Common myeloid progenitor, CD34-positive (primary cell): ENCODE results near the gene CCDC137.

ENCODE experiments used
- CTCF ChIA-PET: fragments of 350-600 bp; sonication (Branson Sonifier 250); formaldehyde crosslinking; loops from one replicate; lab custom pipeline; 2021; ENCODE audit warnings: antibody characterized with exemption; lab: Charles Lee
- POLR2A ChIA-PET: fragments of 350-600 bp; sonication (Branson Sonifier 250); formaldehyde crosslinking; loops from one replicate; lab custom pipeline; 2021; ENCODE audit warnings: antibody characterized with exemption; lab: Charles Lee
- DNase-seq, 3 donors: peaks; one replicate each; pipeline versions ENCODE4 v3.0.0 to v3.0.0-alpha.2; 2013
- H3K27ac ChIP-seq, 2 experiments: 1 replicate in 1 of 2; 2 replicates in 1 of 2; pipeline ENCODE4 v1.7.0; 2013; ENCODE audit warnings: inconsistent platforms in 2 of 2, low read length in 2 of 2, mild to moderate bottlenecking in 2 of 2, low read depth in 1 of 2, moderate library complexity in 1 of 2; ENCODE audit not compliant: severe bottlenecking in 2 of 2, insufficient read depth in 1 of 2, poor library complexity in 1 of 2
- H3K27me3 ChIP-seq, 5 experiments: replicated peaks in 2 of 5; 1 replicate in 3 of 5; 2 replicates in 2 of 5; pipeline versions ENCODE4 v1.6.1 to v1.7.0; 2013; ENCODE audit warnings: low read length in 4 of 5, mild to moderate bottlenecking in 2 of 5, moderate library complexity in 2 of 5, inconsistent platforms in 1 of 5; ENCODE audit not compliant: insufficient read depth in 5 of 5, control insufficient read depth in 4 of 5
- H3K36me3 ChIP-seq, 4 experiments: 1 replicate in 2 of 4; 2 replicates in 2 of 4; pipeline versions ENCODE4 v1.6.1 to v1.7.0; 2013; ENCODE audit warnings: low read length in 3 of 4, control low read depth in 1 of 4, mild to moderate bottlenecking in 1 of 4; ENCODE audit not compliant: control insufficient read depth in 4 of 4, insufficient read depth in 4 of 4
- H3K4me1 ChIP-seq, 4 experiments: 1 replicate in 3 of 4; 2 replicates in 1 of 4; pipeline versions ENCODE4 v1.6.1 to v1.7.1; 2013; ENCODE audit warnings: low read length in 3 of 4, mild to moderate bottlenecking in 3 of 4, control low read depth in 1 of 4, inconsistent platforms in 1 of 4, moderate library complexity in 1 of 4; ENCODE audit not compliant: control insufficient read depth in 4 of 4, insufficient read depth in 4 of 4; ENCODE audit errors: control extremely low read depth in 1 of 4
- H3K4me3 ChIP-seq, 7 experiments: 1 replicate in 4 of 7; 2 replicates in 3 of 7; pipeline versions ENCODE4 v1.5.1 to v1.7.0; 2013; ENCODE audit warnings: mild to moderate bottlenecking in 7 of 7, low read length in 6 of 7, moderate library complexity in 6 of 7, inconsistent platforms in 2 of 7, low read depth in 2 of 7, control low read depth in 1 of 7; ENCODE audit not compliant: insufficient read depth in 4 of 7, control insufficient read depth in 1 of 7; ENCODE audit errors: extremely low read depth in 1 of 7
- H3K9me3 ChIP-seq, 5 experiments: 1 replicate in 4 of 5; 2 replicates in 1 of 5; pipeline versions ENCODE4 v1.6.1 to v1.7.1; 2013; ENCODE audit warnings: low read length in 4 of 5, mild to moderate bottlenecking in 2 of 5, inconsistent platforms in 1 of 5, low read depth in 1 of 5, moderate library complexity in 1 of 5; ENCODE audit not compliant: control insufficient read depth in 4 of 5, insufficient read depth in 2 of 5; ENCODE audit errors: control extremely low read depth in 1 of 5
- WGBS: methylation state at CpG from one replicate; pipeline ENCODE4 v1.1.5; 2013; ENCODE audit not compliant: insufficient coverage; 5-methylcytosine and 5-hydroxymethylcytosine counted together

CCDC137 gene

GRCh38 chr17:81705518-81706231, 39.1 kb downstream of the CCDC137 start:
- 91% methylated on average over 24 of the region's 30 CpGs for WGBS
- Histone ChIP-seq H3K4me1 (peaks cover 0 to 42% (median 39%) of the 10 kb centered on the region in 4 experiments), H3K36me3 (peaks cover 3 to 57% (median 23%) of the 10 kb centered on the region in 4 experiments), H3K27me3 (no peaks in the 10 kb centered on the region), H3K27ac (no peak overlapping the region), H3K4me3 (no peak overlapping the region), H3K9me3 (no peaks in the 10 kb centered on the region)
- CTCF ChIA-PET, result no interaction called here
- no peak for DNase-seq
- POLR2A ChIA-PET, result interaction anchor here (0.6 kb wide), 1 partner anchor 358 kb away, joined by 3 read pairs; no protein-coding TSS in a partner anchor

- Histone ChIP-seq H3K27me3 (no peaks in the 10 kb centered on the region), H3K27ac (no peak overlapping the region), H3K9me3 (no peaks in the 10 kb centered on the region), H3K36me3 (peaks cover under 1 to 52% (median 19%) of the 10 kb centered on the region in 4 experiments), H3K4me3 (no peak overlapping the region), H3K4me1 (peaks cover 0 to 44% (median 42%) of the 10 kb centered on the region in 4 experiments)
- WGBS, result 99% methylated on average over 17 of the region's 17 CpGs
- no peak for DNase-seq
- ChIA-PET POLR2A (interaction anchor here (0.6 kb wide), 1 partner anchor 9 kb away, joined by 3 read pairs; no protein-coding TSS in a partner anchor), CTCF (interaction anchor here (1.3 to 1.7 kb wide), 2 partner anchors 11 to 29 kb away, joined by 3 read pairs; no protein-coding TSS in a partner anchor)
Measured at GRCh38 chr17:81706232-81706611, 39.7 kb downstream of the CCDC137 start.

GRCh38 chr17:81706757-81707624, 40.5 kb downstream of the CCDC137 start:
- Histone ChIP-seq H3K27me3 (no peaks in the 10 kb centered on the region), H3K4me1 (peaks cover 0 to 43% (median 42%) of the 10 kb centered on the region in 4 experiments), H3K36me3 (peaks cover 0 to 44% (median 16%) of the 10 kb centered on the region in 4 experiments), H3K9me3 (no peaks in the 10 kb centered on the region), H3K27ac (no peak overlapping the region), H3K4me3 (no peak overlapping the region)
- ChIA-PET POLR2A (interaction anchor here (0.6 kb wide), 1 partner anchor 8 kb away, joined by 3 read pairs; no protein-coding TSS in a partner anchor), CTCF (interaction anchor here (1.3 to 1.7 kb wide), 2 partner anchors 10 to 30 kb away, joined by 3 read pairs; no protein-coding TSS in a partner anchor)
- whole genome bisulfite sequencing, result 96% methylated on average over 47 of the region's 54 CpGs
- peak in 2 of 3 donors; percentile 40 to 45 for DNase-seq

- Histone ChIP-seq H3K27me3 (no peaks in the 10 kb centered on the region), H3K4me1 (peaks cover 0 to 42% (median 40%) of the 10 kb centered on the region in 4 experiments), H3K36me3 (peaks cover 0 to 44% (median 16%) of the 10 kb centered on the region in 4 experiments), H3K4me3 (no peak overlapping the region), H3K27ac (no peak overlapping the region), H3K9me3 (no peaks in the 10 kb centered on the region)
- ChIA-PET CTCF (interaction anchor here (1.7 kb wide), 1 partner anchor 31 kb away, joined by 3 read pairs; no protein-coding TSS in a partner anchor), POLR2A (no interaction called here)
- DNase-seq, result no peak
- WGBS, result 95% methylated on average over 24 of the region's 25 CpGs
Measured at GRCh38 chr17:81707725-81708646, 41.4 kb downstream of the CCDC137 start.

GRCh38 chr17:81708739-81709185, 42.2 kb downstream of the CCDC137 start:
- 97% methylated on average over 17 of the region's 17 CpGs for WGBS

More at GRCh38 chr17:81708739-81709185, 42.2 kb downstream of the CCDC137 start:
- H3K4me3 ChIP-seq, result no peak overlapping the region
- CTCF ChIA-PET, result interaction anchor here (0.6 kb wide), 2 partner anchors 27 to 97 kb away, joined by 3 read pairs; no protein-coding TSS in a partner anchor
- H3K27ac ChIP-seq, result no peak overlapping the region
- H3K4me1 ChIP-seq, result peaks cover 0 to 46% (median 44%) of the 10 kb centered on the region in 4 experiments
- H3K36me3 ChIP-seq, result peaks cover 0 to 44% (median 16%) of the 10 kb centered on the region in 4 experiments
- no peaks in the 10 kb centered on the region for H3K27me3 ChIP-seq
- DNase-seq, result no peak
- POLR2A ChIA-PET, result no interaction called here
- no peaks in the 10 kb centered on the region for H3K9me3 ChIP-seq
